ENCODE results near the gene SSTR4.

SSTR4 gene

GRCh38 chr20:22999756-23000155, 35.4 kb upstream of the SSTR4 start:
- Histone ChIP-seq H3K27ac (no peak overlapping the region), H3K36me3 (no peaks in the 10 kb centered on the region), H3K4me3 (ENCODE audit: low read depth in 1 of 2, low read length in 1 of 2) (no peak overlapping the region), H3K9me3 (no peaks in the 10 kb centered on the region), H3K4me1 (ENCODE audit: control insufficient read depth in 1 of 2, insufficient read depth in 1 of 2, low read depth in 1 of 2, low read length in 1 of 2) (peaks cover 0 to 6% of the 10 kb centered on the region in 2 experiments), H3K27me3 (no peaks in the 10 kb centered on the region)
- TF ChIP-seq, protein P1, sequence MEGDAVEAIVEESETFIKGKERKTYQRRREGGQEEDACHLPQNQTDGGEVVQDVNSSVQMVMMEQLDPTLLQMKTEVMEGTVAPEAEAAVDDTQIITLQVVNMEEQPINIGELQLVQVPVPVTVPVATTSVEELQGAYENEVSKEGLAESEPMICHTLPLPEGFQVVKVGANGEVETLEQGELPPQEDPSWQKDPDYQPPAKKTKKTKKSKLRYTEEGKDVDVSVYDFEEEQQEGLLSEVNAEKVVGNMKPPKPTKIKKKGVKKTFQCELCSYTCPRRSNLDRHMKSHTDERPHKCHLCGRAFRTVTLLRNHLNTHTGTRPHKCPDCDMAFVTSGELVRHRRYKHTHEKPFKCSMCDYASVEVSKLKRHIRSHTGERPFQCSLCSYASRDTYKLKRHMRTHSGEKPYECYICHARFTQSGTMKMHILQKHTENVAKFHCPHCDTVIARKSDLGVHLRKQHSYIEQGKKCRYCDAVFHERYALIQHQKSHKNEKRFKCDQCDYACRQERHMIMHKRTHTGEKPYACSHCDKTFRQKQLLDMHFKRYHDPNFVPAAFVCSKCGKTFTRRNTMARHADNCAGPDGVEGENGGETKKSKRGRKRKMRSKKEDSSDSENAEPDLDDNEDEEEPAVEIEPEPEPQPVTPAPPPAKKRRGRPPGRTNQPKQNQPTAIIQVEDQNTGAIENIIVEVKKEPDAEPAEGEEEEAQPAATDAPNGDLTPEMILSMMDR (IDR thresholded peaks at IDR 0.05) = no peak

DNA sequence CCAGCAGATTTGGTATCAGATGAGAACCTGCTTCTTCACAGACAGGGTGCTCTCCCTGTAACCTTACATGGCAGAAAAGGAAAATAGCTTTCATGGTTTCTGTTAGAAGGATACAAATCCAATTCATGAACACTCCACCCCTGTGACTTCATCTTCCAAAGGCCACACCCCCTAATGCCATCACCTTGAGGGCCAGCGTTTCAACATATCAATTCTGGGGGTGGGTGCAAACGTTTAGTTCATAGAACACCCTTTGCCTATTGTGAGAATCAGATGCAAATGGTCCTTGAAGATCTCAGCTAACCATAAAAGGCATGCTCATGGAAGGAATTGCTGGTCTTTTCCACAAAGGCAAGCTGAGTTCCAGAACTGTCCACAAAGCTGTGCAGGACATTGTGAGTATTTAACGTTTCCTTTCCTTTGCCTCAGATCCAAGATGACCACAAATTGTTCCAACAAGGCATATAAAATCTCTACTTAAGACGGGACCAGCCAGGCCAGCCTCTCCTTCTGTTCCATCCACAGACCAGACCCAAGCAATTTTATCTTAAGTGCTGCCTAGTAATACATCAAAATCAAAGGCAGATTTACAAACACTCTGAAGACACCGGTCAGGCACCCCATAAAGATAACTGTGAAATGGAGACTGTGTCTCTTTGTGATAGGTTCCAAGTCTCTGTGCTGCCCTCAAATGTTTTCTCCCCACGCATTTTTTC, 34.7 kb upstream of the SSTR4 start:
- H3K9me3 ChIP-seq = no peaks in the 10 kb centered on the region
- no peaks in the 10 kb centered on the region for H3K27me3 ChIP-seq
- no peak overlapping the region for H3K4me3 ChIP-seq (ENCODE audit: low read depth in 1 of 2, low read length in 1 of 2)
- TF ChIP-seq, protein P1 (IDR thresholded peaks at IDR 0.05) = no peak
- no peak overlapping the region for H3K27ac ChIP-seq
- no peaks in the 10 kb centered on the region for H3K36me3 ChIP-seq
- H3K4me1 ChIP-seq (ENCODE audit: control insufficient read depth in 1 of 2, insufficient read depth in 1 of 2, low read depth in 1 of 2, low read length in 1 of 2) = peaks cover 0 to 6% of the 10 kb centered on the region in 2 experiments

DNA sequence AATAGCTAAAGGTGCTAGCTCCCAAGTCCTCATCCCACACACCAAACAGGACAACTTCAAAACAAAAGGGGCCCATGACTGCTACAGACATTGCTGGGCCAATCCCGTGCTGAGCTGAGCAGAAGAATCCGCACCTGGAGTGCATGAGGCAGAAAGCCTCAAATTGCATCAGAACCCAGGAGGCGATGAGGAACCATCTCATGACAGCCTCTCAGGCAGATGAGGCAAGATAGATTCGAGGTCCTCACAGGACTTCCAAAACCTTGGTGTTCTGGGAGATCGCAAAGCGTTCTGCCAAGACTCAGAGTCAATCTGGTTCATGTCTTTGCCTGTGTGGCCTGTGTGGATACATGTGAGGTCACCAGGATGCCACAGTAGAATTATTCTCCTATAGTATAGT, 32.8 kb upstream of the SSTR4 start:
- Histone ChIP-seq H3K4me3 (ENCODE audit: low read depth in 1 of 2, low read length in 1 of 2) (no peak overlapping the region), H3K4me1 (ENCODE audit: control insufficient read depth in 1 of 2, insufficient read depth in 1 of 2, low read depth in 1 of 2, low read length in 1 of 2) (peaks cover 4 to 13% of the 10 kb centered on the region in 2 experiments), H3K27me3 (no peaks in the 10 kb centered on the region), H3K27ac (no peak overlapping the region), H3K9me3 (no peaks in the 10 kb centered on the region), H3K36me3 (no peaks in the 10 kb centered on the region)
- TF ChIP-seq, protein P1 (IDR thresholded peaks at IDR 0.05) = no peak

DNA sequence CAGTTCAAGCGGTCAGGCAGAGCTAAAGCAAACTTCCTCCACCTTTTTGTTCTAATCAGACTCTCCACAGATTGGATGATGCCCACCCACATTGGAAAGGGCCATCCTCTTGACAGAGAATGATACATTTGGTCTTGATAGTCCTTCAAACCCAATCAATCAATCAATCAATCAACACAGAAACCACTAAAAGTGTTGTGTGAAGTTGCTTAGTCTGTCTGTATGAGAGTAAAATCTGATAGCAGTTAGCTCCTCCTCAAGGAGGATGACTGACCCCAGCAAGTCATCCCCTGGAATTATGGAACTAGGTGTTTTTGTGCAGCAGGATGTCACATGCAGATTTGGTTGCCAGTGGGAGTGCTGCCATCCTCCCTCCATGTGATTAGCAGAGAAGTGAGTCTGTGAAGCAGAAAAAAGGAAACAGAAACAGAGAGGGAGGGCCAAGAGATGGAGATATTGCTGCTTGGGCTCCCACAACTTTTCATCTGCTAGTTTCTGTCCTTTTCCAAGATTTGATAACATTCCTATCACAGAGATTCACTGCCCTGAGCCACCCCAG, 32.0 kb upstream of the SSTR4 start:
- TF ChIP-seq, protein P1 (IDR thresholded peaks at IDR 0.05) = no peak
- no peak overlapping the region for H3K4me3 ChIP-seq (ENCODE audit: low read depth in 1 of 2, low read length in 1 of 2)
- peaks cover 4 to 13% of the 10 kb centered on the region in 2 experiments for H3K4me1 ChIP-seq (ENCODE audit: control insufficient read depth in 1 of 2, insufficient read depth in 1 of 2, low read depth in 1 of 2, low read length in 1 of 2)

DNA sequence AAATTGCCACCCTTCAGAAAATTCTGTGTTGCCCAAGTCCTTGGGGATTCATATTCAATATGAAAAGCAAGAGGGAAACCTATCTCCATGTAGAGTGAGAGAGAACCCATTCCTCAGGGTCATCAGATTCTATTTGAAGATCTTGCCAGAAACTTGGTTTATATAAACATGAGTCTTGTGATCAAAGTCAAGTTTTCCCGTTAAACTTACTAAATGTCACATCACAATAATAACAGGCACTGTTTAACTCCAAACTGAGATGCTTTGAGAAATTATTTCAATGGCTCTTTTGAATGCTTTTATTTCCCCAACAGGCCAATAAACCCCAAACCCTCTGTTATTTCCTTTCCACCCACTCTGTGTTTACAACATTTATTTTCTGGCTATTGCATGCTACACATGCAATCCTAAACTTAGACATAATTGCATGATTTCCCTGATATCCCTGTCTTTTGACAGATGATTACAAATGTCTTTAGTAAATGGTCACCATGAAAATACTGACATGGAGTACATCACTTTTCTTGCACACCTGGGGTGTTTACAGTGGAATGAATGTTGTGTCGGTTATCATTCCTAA, 31.1 kb upstream of the SSTR4 start:
- Histone ChIP-seq H3K4me1 (ENCODE audit: control insufficient read depth in 1 of 2, insufficient read depth in 1 of 2, low read depth in 1 of 2, low read length in 1 of 2) (peaks cover 4 to 13% of the 10 kb centered on the region in 2 experiments), H3K9me3 (no peaks in the 10 kb centered on the region), H3K27me3 (no peaks in the 10 kb centered on the region), H3K4me3 (ENCODE audit: low read depth in 1 of 2, low read length in 1 of 2) (no peak overlapping the region), H3K36me3 (no peaks in the 10 kb centered on the region), H3K27ac (no peak overlapping the region)
- TF ChIP-seq, protein P1 (IDR thresholded peaks at IDR 0.05) = no peak

More for the DNA sequence above, 32.0 kb upstream of the SSTR4 start:
- Histone ChIP-seq H3K36me3 (no peaks in the 10 kb centered on the region), H3K9me3 (no peaks in the 10 kb centered on the region), H3K27ac (no peak overlapping the region), H3K27me3 (no peaks in the 10 kb centered on the region)
